ENCODE results near the gene ZNF24. TPM values are rescaled to one million over a fixed set of nuclear protein-coding genes. Genes with fewer than 3 reads are reported as not detected.

The ZNF24 gene
- total RNA-seq, 1 experiment from 2014 or later = 57.9 TPM

- Histone ChIP-seq H4K91ac (ENCODE audit: insufficient read length, low read depth, low read length) (no peak overlapping the region), H3K27me3 (ENCODE audit: insufficient read depth, low read length) (no peaks in the 10 kb centered on the region), H3K14ac (ENCODE audit: insufficient read depth, low read length) (no peak overlapping the region), H2BK5ac (ENCODE audit: insufficient read length, low read length) (no peak overlapping the region), H3K79me2 (ENCODE audit: insufficient read depth, low read length) (no peaks in the 10 kb centered on the region), H3K9me3 (ENCODE audit: control insufficient read depth, low read depth, low read length) (peaks cover 17% of the 10 kb centered on the region), H3K4me2 (ENCODE audit: insufficient read depth, insufficient read length, low read length) (no peak overlapping the region), H4K20me1 (ENCODE audit: control insufficient read depth, insufficient read depth, insufficient read length) (no peaks in the 10 kb centered on the region), H3K4me1 (ENCODE audit: insufficient read depth, low read length) (no peaks in the 10 kb centered on the region; the same call in 1 of the 2 replicates), H3K27ac (ENCODE audit: insufficient read length, low read depth, low read length) (no peak overlapping the region), H2BK15ac (ENCODE audit: low read depth, low read length) (no peak overlapping the region), H3K56ac (ENCODE audit: insufficient read length, low read depth, low read length) (no peak overlapping the region), H3K9ac (ENCODE audit: extremely low read depth, insufficient read length, low read length) (no peak overlapping the region), H2BK12ac (ENCODE audit: insufficient read length, low read depth, low read length) (no peak overlapping the region), H2BK20ac (ENCODE audit: low read depth, low read length, poor library complexity, severe bottlenecking) (no peak overlapping the region), H2BK120ac (ENCODE audit: low read depth, low read length, poor library complexity, severe bottlenecking) (no peak overlapping the region), H3K18ac (ENCODE audit: insufficient read length, low read depth, low read length) (no peak overlapping the region), H2AK5ac (ENCODE audit: insufficient read length, low read length) (no peak overlapping the region), H2AFZ (ENCODE audit: low read length) (peak overlapping the region; percentile 93), H3K79me1 (ENCODE audit: insufficient read depth, low read depth, low read length, poor library complexity, severe bottlenecking) (no peaks in the 10 kb centered on the region), H3K23ac (ENCODE audit: insufficient read length, low read depth, low read length) (no peak overlapping the region), H3K23me2 (ENCODE audit: insufficient read length, low read depth, low read length, poor library complexity, severe bottlenecking) (no peaks in the 10 kb centered on the region), H3T11ph (ENCODE audit: low read length) (no peak overlapping the region), H4K8ac (replicated peaks; ENCODE audit: insufficient read length, low read depth, low read length) (no peak overlapping the region), H3K4ac (ENCODE audit: low read depth, low read length) (no peak overlapping the region), H4K5ac (ENCODE audit: insufficient read length, low read depth, low read length) (no peak overlapping the region)
- Mint-ChIP-seq H3K4me3 (peak overlapping the region in 1 of 2 experiments; percentile 25; a peak in 1 of 5 replicates), H3K27ac (peak overlapping the region in 1 of 3 experiments; percentile 78; a peak in 1 of 7 replicates), H3K4me1 (peaks cover 23 to 26% of the 10 kb centered on the region in 2 experiments), H3K36me3 (ENCODE audit: insufficient read depth in 1 of 3, low read depth in 3 of 3) (peaks cover 12 to 23% (median 20%) of the 10 kb centered on the region in 3 experiments), H3K27me3 (ENCODE audit: low read depth) (peaks cover 3% of the 10 kb centered on the region), H3K9me3 (peaks cover 30 to 37% of the 10 kb centered on the region in 2 experiments)
- TF ChIP-seq CTCF (conservative IDR thresholded peaks at IDR 0.05) = peak; percentile 78
- no CpG with 5 or more reads among the region's 4 CpGs for WGBS (ENCODE audit: extremely low coverage, insufficient read length, low lambda C conversion rate)
- peak; percentile 87 for DNase-seq
Measured at GRCh38 chr18:35355140-35355618, 11.0 kb upstream of the ZNF24 start.
